HG03025 (cell line): ENCODE data around the gene ZNF574.

Experiments
- ATAC-seq: cut with Tn5 transposase; IDR thresholded peaks from one replicate; pipeline ENCODE4 v1.9.1; 2021; ENCODE audit warnings: mild to moderate bottlenecking, moderate library complexity; ENCODE audit not compliant: unreplicated experiment, low FRiP score

The ZNF574 gene

GRCh38 chr19:42057846-42058245 is 18.1 kb upstream of the ZNF574 start:
- ATAC-seq: no peak

GRCh38 chr19:42059196-42059595 is 16.8 kb upstream of the ZNF574 start:
- ATAC-seq: no peak

GRCh38 chr19:42060117-42060516 is 15.8 kb upstream of the ZNF574 start:
- no peak for ATAC-seq

- no peak for ATAC-seq
These were observed 13.6 kb upstream of the ZNF574 start for GRCh38 chr19:42062381-42062780.

GRCh38 chr19:42064432-42064831 is 11.5 kb upstream of the ZNF574 start:
- ATAC-seq: no peak

- no peak for ATAC-seq
These were observed 10.9 kb upstream of the ZNF574 start for GRCh38 chr19:42065051-42065450.

GRCh38 chr19:42065511-42065910 is 10.5 kb upstream of the ZNF574 start:
- no peak for ATAC-seq

GRCh38 chr19:42066075-42066754 is 9.8 kb upstream of the ZNF574 start:
- no peak for ATAC-seq

- ATAC-seq: no peak
These were observed 8.6 kb upstream of the ZNF574 start for GRCh38 chr19:42067315-42067888.

- no peak for ATAC-seq
These were observed 7.6 kb upstream of the ZNF574 start for GRCh38 chr19:42068361-42068755.

GRCh38 chr19:42068756-42069571 is 7.0 kb upstream of the ZNF574 start:
- ATAC-seq: no peak

GRCh38 chr19:42069619-42070351 is 6.2 kb upstream of the ZNF574 start, which contains the start of gene GRIK5:
GRIK5 (minus strand) TSS chr19:42070206; CDS start chr19:42065770, 4,436 bp downstream.
- ATAC-seq: no peak

GRCh38 chr19:42071247-42071646 is 4.7 kb upstream of the ZNF574 start:
- no peak for ATAC-seq

- no peak for ATAC-seq
These were observed 1.2 kb upstream of the ZNF574 start for GRCh38 chr19:42074513-42075363.

- peak; percentile 6 for ATAC-seq
These were observed 676 bp upstream of the ZNF574 start for GRCh38 chr19:42075364-42075615.

GRCh38 chr19:42076380-42076944 is 496 bp downstream of the ZNF574 start:
- no peak for ATAC-seq

- ATAC-seq: no peak
These were observed 2.1 kb downstream of the ZNF574 start for GRCh38 chr19:42078058-42078457.

- no peak for ATAC-seq
These were observed 2.7 kb downstream of the ZNF574 start for GRCh38 chr19:42078538-42079275.

GRCh38 chr19:42079276-42079669 is 3.3 kb downstream of the ZNF574 start:
- no peak for ATAC-seq
